Measurements from ENCODE around the gene NAT9.

- TF ChIP-seq CTCF (IDR thresholded peaks at IDR 0.05; ENCODE audit: low read depth, low read length) (no peak), POLR2A (IDR thresholded peaks at IDR 0.05; ENCODE audit: extremely low read depth, insufficient read length) (no peak)
Observed at GRCh38 chr17:74782571-74782970, 6.4 kb upstream of the NAT9 start.

All from NB4 (cell line).